HL-60 (cell line): Measurements from ENCODE around the gene DOCK10.

Experiments used
- CTCF ChIP-seq: IDR thresholded peaks from one replicate; pipeline ENCODE4 v1.5.1; 2011; ENCODE audit warnings: low read length, control low read depth, inconsistent platforms; ENCODE audit not compliant: insufficient read depth
- SPI1 ChIP-seq: IDR thresholded peaks from 2 replicates; pipeline ENCODE4 v1.6.1; 2012; ENCODE audit warnings: low read depth, mild to moderate bottlenecking, borderline replicate concordance

- TF ChIP-seq CTCF = no peak
- TF ChIP-seq SPI1 = no peak
These were observed 54.5 kb downstream of the DOCK10 start for GRCh38 chr2:224987733-224988132.
